K562 (cell line): ENCODE measurements around the gene LRRC74B. TPM values are rescaled to one million over a fixed set of nuclear protein-coding genes. Genes with fewer than 3 reads are reported as not detected.

Experiments
- HEY1 ChIP-seq: fragments of 250-450 bp; sonication (Bioruptor Pico); IDR thresholded peaks from 2 replicates; pipeline ENCODE4 v1.5.0; 2020; ENCODE audit warnings: mild to moderate bottlenecking, moderate library complexity, borderline replicate concordance
- KLF6 ChIP-seq: fragments of 250-450 bp; sonication (Bioruptor Pico); IDR thresholded peaks from 2 replicates; pipeline ENCODE4 v1.4.0; 2020; ENCODE audit warnings: mild to moderate bottlenecking, moderate library complexity, borderline replicate concordance
- MXI1 ChIP-seq: IDR thresholded peaks from 2 replicates; pipeline ENCODE4 v1.6.1; 2011; ENCODE audit warnings: low read depth, mild to moderate bottlenecking, improper control_type of control experiment, low read length
- ZNF232 ChIP-seq: sonication (generic); formaldehyde crosslinking; IDR thresholded peaks from 2 replicates; pipeline ENCODE4 v1.8.0; 2022; ENCODE audit warnings: mild to moderate bottlenecking, missing genetic modification reagents
- ZNF3 ChIP-seq: fragments of 250-450 bp; sonication (Bioruptor Pico); IDR thresholded peaks from 2 replicates; pipeline ENCODE4 v1.5.0; 2021; ENCODE audit warnings: mild to moderate bottlenecking, moderate library complexity
- ZNF586 ChIP-seq: fragments of 450-650 bp; formaldehyde crosslinking; conservative IDR thresholded peaks from 2 replicates; pipeline ENCODE4 v1.4.0; 2020; ENCODE audit warnings: mild to moderate bottlenecking, moderate library complexity
- ZNF644 ChIP-seq: fragments of 200-800 bp; sonication (Bioruptor generic); IDR thresholded peaks from 2 replicates; pipeline ENCODE4 v1.6.1; 2016; ENCODE audit warnings: low read depth, missing genetic modification characterization, missing compliant biosample characterization
- ZNF79 ChIP-seq: fragments of 250-450 bp; sonication (Bioruptor Pico); IDR thresholded peaks from 2 replicates; pipeline ENCODE4 v1.4.0; 2020; ENCODE audit warnings: low read depth, mild to moderate bottlenecking, moderate library complexity
- polyA plus RNA-seq, 8 experiments: library from polyadenylated mRNA; depleted of rRNA in 4 of 8; stranded (reverse) in 5 of 8; unstranded in 3 of 8; fragments of >200 nt; fragmentation: Nextera tagmentation in 2 of 8; fragmentation: Illumina TruSeq in 1 of 8; extraction: Ambion mirVana in 2 of 8; extraction: Trizol in 1 of 8; gene quantifications; 2 replicates each; pipeline versions ENCODE4 v1.2.1 to v1.2.3, GENCODE V29; 2011 to 2014; ENCODE audit warnings: inconsistent platforms in 1 of 8, missing spikeins in 1 of 8
- total RNA-seq, 7 experiments: library from RNA; depleted of rRNA in 6 of 7; stranded (reverse); fragments of >200 nt in 6 of 7; fragmentation: Illumina TruSeq in 2 of 7; extraction: Trizol in 2 of 7; gene quantifications; 2 replicates each; pipeline versions ENCODE4 v1.2.1 to v1.2.3, GENCODE V29; 2011 to 2021; ENCODE audit warnings: low replicate concordance in 1 of 7
- TF ChIP-seq, protein P1 (sequence below): fragments of 250-450 bp; sonication (Bioruptor Pico); IDR thresholded peaks from 2 replicates; pipeline ENCODE4 v1.4.0; 2020; ENCODE audit warnings: mild to moderate bottlenecking
- TF ChIP-seq, protein P2 (sequence below): sonication (generic); formaldehyde crosslinking; IDR thresholded peaks from 2 replicates; pipeline ENCODE4 v1.8.0; 2022; ENCODE audit warnings: missing genetic modification reagents, mild to moderate bottlenecking, moderate library complexity, borderline replicate concordance
- TF ChIP-seq, protein P3 (sequence below): fragments of 200-800 bp; sonication (Bioruptor generic); IDR thresholded peaks from 2 replicates; pipeline ENCODE4 v1.6.1; 2016; ENCODE audit warnings: missing genetic modification characterization, missing compliant biosample characterization
- TF ChIP-seq, protein P4 (sequence below), 2 experiments: fragments of 150-350 bp in 1 of 2; IDR thresholded peaks; 2 replicates each; pipeline ENCODE4 v1.6.1; 2012 to 2016; ENCODE audit warnings: low read depth in 2 of 2, low read length in 2 of 2, mild to moderate bottlenecking in 1 of 2, moderate library complexity in 1 of 2
- TF ChIP-seq, protein P5 (sequence below), 2 experiments: IDR thresholded peaks; 2 replicates each; pipeline ENCODE4 v1.6.1; 2012; ENCODE audit warnings: improper control_type of control experiment in 2 of 2, low read depth in 2 of 2, low read length in 2 of 2, borderline replicate concordance in 1 of 2

LRRC74B gene
- total and polyA plus RNA-seq, 9 of the 15 experiments (the other 6 are each of a cell fraction or from before 2014, with no cell fraction given): not detected

DNA sequence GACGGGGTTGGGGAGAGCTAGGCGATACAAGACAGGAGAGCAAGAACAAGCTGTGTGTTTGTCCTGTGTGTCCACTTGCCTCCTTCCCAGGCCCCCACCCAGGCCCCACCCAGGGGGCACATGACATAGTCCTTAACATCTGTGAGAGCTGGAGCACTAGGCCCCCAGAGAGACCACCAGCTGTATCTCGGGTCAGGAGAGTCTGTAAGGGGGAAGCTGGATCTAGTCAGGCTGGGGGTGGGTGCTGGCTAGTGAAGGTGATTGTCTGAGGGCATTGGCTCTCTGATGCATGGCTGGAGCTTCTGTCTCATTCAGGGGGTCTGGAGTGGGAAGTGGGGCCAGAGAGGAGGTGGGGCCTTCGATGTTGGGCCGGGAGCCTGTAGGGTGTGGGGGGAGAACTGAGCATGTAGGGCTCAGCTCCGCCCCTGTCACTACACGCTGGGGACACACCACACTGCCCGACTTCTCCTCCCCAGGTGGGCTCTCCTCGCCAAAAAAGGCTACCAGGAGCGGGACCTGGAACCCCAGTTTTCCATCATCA lies 30.2 kb upstream of the LRRC74B start (continued):
- TF ChIP-seq, protein P1, sequence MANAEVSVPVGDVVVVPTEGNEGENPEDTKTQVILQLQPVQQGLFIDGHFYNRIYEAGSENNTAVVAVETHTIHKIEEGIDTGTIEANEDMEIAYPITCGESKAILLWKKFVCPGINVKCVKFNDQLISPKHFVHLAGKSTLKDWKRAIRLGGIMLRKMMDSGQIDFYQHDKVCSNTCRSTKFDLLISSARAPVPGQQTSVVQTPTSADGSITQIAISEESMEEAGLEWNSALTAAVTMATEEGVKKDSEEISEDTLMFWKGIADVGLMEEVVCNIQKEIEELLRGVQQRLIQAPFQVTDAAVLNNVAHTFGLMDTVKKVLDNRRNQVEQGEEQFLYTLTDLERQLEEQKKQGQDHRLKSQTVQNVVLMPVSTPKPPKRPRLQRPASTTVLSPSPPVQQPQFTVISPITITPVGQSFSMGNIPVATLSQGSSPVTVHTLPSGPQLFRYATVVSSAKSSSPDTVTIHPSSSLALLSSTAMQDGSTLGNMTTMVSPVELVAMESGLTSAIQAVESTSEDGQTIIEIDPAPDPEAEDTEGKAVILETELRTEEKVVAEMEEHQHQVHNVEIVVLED: peak; percentile 33; the same call in 1 of the 2 replicates
- no peak for TF ChIP-seq ZNF3 (CRISPR knock-in tag)
- TF ChIP-seq MXI1: no peak
- no peak for TF ChIP-seq ZNF644 (tag)
- TF ChIP-seq HEY1 (CRISPR knock-in tag): no peak
- TF ChIP-seq, protein P2, sequence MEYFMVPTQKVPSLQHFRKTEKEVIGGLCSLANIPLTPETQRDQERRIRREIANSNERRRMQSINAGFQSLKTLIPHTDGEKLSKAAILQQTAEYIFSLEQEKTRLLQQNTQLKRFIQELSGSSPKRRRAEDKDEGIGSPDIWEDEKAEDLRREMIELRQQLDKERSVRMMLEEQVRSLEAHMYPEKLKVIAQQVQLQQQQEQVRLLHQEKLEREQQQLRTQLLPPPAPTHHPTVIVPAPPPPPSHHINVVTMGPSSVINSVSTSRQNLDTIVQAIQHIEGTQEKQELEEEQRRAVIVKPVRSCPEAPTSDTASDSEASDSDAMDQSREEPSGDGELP (CRISPR knock-in tag): no peak
- TF ChIP-seq ZNF586 (CRISPR knock-in tag): 0 out of 2 replicates have a peak, but pooled peaks have one; percentile 40
- TF ChIP-seq ZNF232 (CRISPR knock-in tag): no peak
- TF ChIP-seq, protein P3, sequence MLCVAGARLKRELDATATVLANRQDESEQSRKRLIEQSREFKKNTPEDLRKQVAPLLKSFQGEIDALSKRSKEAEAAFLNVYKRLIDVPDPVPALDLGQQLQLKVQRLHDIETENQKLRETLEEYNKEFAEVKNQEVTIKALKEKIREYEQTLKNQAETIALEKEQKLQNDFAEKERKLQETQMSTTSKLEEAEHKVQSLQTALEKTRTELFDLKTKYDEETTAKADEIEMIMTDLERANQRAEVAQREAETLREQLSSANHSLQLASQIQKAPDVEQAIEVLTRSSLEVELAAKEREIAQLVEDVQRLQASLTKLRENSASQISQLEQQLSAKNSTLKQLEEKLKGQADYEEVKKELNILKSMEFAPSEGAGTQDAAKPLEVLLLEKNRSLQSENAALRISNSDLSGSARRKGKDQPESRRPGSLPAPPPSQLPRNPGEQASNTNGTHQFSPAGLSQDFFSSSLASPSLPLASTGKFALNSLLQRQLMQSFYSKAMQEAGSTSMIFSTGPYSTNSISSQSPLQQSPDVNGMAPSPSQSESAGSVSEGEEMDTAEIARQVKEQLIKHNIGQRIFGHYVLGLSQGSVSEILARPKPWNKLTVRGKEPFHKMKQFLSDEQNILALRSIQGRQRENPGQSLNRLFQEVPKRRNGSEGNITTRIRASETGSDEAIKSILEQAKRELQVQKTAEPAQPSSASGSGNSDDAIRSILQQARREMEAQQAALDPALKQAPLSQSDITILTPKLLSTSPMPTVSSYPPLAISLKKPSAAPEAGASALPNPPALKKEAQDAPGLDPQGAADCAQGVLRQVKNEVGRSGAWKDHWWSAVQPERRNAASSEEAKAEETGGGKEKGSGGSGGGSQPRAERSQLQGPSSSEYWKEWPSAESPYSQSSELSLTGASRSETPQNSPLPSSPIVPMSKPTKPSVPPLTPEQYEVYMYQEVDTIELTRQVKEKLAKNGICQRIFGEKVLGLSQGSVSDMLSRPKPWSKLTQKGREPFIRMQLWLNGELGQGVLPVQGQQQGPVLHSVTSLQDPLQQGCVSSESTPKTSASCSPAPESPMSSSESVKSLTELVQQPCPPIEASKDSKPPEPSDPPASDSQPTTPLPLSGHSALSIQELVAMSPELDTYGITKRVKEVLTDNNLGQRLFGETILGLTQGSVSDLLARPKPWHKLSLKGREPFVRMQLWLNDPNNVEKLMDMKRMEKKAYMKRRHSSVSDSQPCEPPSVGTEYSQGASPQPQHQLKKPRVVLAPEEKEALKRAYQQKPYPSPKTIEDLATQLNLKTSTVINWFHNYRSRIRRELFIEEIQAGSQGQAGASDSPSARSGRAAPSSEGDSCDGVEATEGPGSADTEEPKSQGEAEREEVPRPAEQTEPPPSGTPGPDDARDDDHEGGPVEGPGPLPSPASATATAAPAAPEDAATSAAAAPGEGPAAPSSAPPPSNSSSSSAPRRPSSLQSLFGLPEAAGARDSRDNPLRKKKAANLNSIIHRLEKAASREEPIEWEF (CRISPR knock-in tag): no peak
- TF ChIP-seq, protein P4, sequence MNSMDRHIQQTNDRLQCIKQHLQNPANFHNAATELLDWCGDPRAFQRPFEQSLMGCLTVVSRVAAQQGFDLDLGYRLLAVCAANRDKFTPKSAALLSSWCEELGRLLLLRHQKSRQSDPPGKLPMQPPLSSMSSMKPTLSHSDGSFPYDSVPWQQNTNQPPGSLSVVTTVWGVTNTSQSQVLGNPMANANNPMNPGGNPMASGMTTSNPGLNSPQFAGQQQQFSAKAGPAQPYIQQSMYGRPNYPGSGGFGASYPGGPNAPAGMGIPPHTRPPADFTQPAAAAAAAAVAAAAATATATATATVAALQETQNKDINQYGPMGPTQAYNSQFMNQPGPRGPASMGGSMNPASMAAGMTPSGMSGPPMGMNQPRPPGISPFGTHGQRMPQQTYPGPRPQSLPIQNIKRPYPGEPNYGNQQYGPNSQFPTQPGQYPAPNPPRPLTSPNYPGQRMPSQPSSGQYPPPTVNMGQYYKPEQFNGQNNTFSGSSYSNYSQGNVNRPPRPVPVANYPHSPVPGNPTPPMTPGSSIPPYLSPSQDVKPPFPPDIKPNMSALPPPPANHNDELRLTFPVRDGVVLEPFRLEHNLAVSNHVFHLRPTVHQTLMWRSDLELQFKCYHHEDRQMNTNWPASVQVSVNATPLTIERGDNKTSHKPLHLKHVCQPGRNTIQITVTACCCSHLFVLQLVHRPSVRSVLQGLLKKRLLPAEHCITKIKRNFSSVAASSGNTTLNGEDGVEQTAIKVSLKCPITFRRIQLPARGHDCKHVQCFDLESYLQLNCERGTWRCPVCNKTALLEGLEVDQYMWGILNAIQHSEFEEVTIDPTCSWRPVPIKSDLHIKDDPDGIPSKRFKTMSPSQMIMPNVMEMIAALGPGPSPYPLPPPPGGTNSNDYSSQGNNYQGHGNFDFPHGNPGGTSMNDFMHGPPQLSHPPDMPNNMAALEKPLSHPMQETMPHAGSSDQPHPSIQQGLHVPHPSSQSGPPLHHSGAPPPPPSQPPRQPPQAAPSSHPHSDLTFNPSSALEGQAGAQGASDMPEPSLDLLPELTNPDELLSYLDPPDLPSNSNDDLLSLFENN (IDR thresholded peaks at IDR 0.05; ENCODE audit: low read depth in 2 of 2, low read length in 2 of 2): no peak
- TF ChIP-seq KLF6: 0 out of 2 replicates have a peak, but pooled peaks have one; percentile 12
- no peak for TF ChIP-seq ZNF79 (CRISPR knock-in tag)
- TF ChIP-seq, protein P5, sequence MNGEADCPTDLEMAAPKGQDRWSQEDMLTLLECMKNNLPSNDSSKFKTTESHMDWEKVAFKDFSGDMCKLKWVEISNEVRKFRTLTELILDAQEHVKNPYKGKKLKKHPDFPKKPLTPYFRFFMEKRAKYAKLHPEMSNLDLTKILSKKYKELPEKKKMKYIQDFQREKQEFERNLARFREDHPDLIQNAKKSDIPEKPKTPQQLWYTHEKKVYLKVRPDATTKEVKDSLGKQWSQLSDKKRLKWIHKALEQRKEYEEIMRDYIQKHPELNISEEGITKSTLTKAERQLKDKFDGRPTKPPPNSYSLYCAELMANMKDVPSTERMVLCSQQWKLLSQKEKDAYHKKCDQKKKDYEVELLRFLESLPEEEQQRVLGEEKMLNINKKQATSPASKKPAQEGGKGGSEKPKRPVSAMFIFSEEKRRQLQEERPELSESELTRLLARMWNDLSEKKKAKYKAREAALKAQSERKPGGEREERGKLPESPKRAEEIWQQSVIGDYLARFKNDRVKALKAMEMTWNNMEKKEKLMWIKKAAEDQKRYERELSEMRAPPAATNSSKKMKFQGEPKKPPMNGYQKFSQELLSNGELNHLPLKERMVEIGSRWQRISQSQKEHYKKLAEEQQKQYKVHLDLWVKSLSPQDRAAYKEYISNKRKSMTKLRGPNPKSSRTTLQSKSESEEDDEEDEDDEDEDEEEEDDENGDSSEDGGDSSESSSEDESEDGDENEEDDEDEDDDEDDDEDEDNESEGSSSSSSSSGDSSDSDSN (IDR thresholded peaks at IDR 0.05; ENCODE audit: borderline replicate concordance in 1 of 2, low read depth in 2 of 2, low read length in 2 of 2): no peak
